ENCODE measurements around the gene CXCL5.

The CXCL5 gene

GRCh38 chr4:73998040-73999011 lies at the start of gene CXCL5:
CXCL5 (minus strand) TSS chr4:73998677; CDS start chr4:73998581, 96 bp downstream.
- no peak for DNase-seq (ENCODE audit: low read depth in 1 of 2, low spot score in 1 of 2)

GRCh38 chr4:74047152-74047551 lies 48.7 kb upstream of the CXCL5 start:
- no peak for DNase-seq (ENCODE audit: low read depth in 1 of 2, low spot score in 1 of 2)

GRCh38 chr4:74045772-74046171 lies 47.3 kb upstream of the CXCL5 start:
- DNase-seq (ENCODE audit: low read depth in 1 of 2, low spot score in 1 of 2) = no peak

GRCh38 chr4:74045247-74045646 lies 46.8 kb upstream of the CXCL5 start:
- DNase-seq (ENCODE audit: low read depth in 1 of 2, low spot score in 1 of 2) = no peak

GRCh38 chr4:74044677-74045076 lies 46.2 kb upstream of the CXCL5 start:
- DNase-seq (ENCODE audit: low read depth in 1 of 2, low spot score in 1 of 2) = no peak

GRCh38 chr4:74042681-74043080 lies 44.2 kb upstream of the CXCL5 start:
- DNase-seq (ENCODE audit: low read depth in 1 of 2, low spot score in 1 of 2) = no peak

GRCh38 chr4:74041418-74041817 lies 42.9 kb upstream of the CXCL5 start:
- no peak for DNase-seq (ENCODE audit: low read depth in 1 of 2, low spot score in 1 of 2)

GRCh38 chr4:74039315-74039763 lies 40.9 kb upstream of the CXCL5 start:
- no peak for DNase-seq (ENCODE audit: low read depth in 1 of 2, low spot score in 1 of 2)

- no peak for DNase-seq (ENCODE audit: low read depth in 1 of 2, low spot score in 1 of 2)
These were observed 40.2 kb upstream of the CXCL5 start, which contains the start of gene CXCL3 for GRCh38 chr4:74038425-74039314. CXCL3 (minus strand) TSS chr4:74038689; CDS start chr4:74038611, 78 bp downstream.

- no peak for DNase-seq (ENCODE audit: low read depth in 1 of 2, low spot score in 1 of 2)
These were observed 39.6 kb upstream of the CXCL5 start for GRCh38 chr4:74038086-74038424.

GRCh38 chr4:74037076-74037955 lies 38.8 kb upstream of the CXCL5 start:
- DNase-seq (ENCODE audit: low read depth in 1 of 2, low spot score in 1 of 2) = no peak

GRCh38 chr4:74033739-74034138 lies 35.3 kb upstream of the CXCL5 start:
- no peak for DNase-seq (ENCODE audit: low read depth in 1 of 2, low spot score in 1 of 2)

GRCh38 chr4:74032064-74032463 lies 33.6 kb upstream of the CXCL5 start:
- no peak for DNase-seq (ENCODE audit: low read depth in 1 of 2, low spot score in 1 of 2)

- DNase-seq (ENCODE audit: low read depth in 1 of 2, low spot score in 1 of 2) = no peak
These were observed 33.1 kb upstream of the CXCL5 start for GRCh38 chr4:74031576-74031975.

- no peak for DNase-seq (ENCODE audit: low read depth in 1 of 2, low spot score in 1 of 2)
These were observed 31.8 kb upstream of the CXCL5 start for GRCh38 chr4:74030285-74030684.

- DNase-seq (ENCODE audit: low read depth in 1 of 2, low spot score in 1 of 2) = no peak
These were observed 30.0 kb upstream of the CXCL5 start for GRCh38 chr4:74028504-74028903.

GRCh38 chr4:74023709-74024108 lies 25.2 kb upstream of the CXCL5 start:
- no peak for DNase-seq (ENCODE audit: low read depth in 1 of 2, low spot score in 1 of 2)

- DNase-seq (ENCODE audit: low read depth in 1 of 2, low spot score in 1 of 2) = no peak
These were observed 23.1 kb upstream of the CXCL5 start for GRCh38 chr4:74021601-74022000.

GRCh38 chr4:74018771-74019170 lies 20.3 kb upstream of the CXCL5 start:
- no peak for DNase-seq (ENCODE audit: low read depth in 1 of 2, low spot score in 1 of 2)

- DNase-seq (ENCODE audit: low read depth in 1 of 2, low spot score in 1 of 2) = no peak
These were observed 19.6 kb upstream of the CXCL5 start for GRCh38 chr4:74018116-74018515.

- DNase-seq (ENCODE audit: low read depth in 1 of 2, low spot score in 1 of 2) = no peak
These were observed 17.6 kb upstream of the CXCL5 start for GRCh38 chr4:74016068-74016467.

Data from stimulated activated CD4-positive, alpha-beta T cell treated with anti-CD3 and anti-CD28 coated beads, Interleukin-15, amount 100 ng/mL, for 1 hour (primary cell).